Pons (tissue), 1 donor: ENCODE measurements around the gene CD8A.
"Not testable (repeated sequence)": the region's sequence is repeated elsewhere in the genome, so short reads cannot be mapped to it uniquely, and the experiment has no call there.

Experiments used
- DNase-seq: peaks from one replicate; pipeline ENCODE4 v3.0.0-alpha.2; 2016; ENCODE audit warnings: low spot score

Gene CD8A

GRCh38 chr2:86776532-86776931, 14.2 kb downstream of the CD8A start:
- no peak for DNase-seq

- no peak for DNase-seq
These were observed 15.4 kb downstream of the CD8A start for GRCh38 chr2:86775338-86775737.

GRCh38 chr2:86774862-86775261, 15.9 kb downstream of the CD8A start:
- no peak for DNase-seq

GRCh38 chr2:86772611-86773010, 18.1 kb downstream of the CD8A start:
- no peak for DNase-seq

GRCh38 chr2:86770816-86771301, 19.9 kb downstream of the CD8A start:
- DNase-seq: no peak

- no peak for DNase-seq
These were observed 20.9 kb downstream of the CD8A start for GRCh38 chr2:86769838-86770237.

- DNase-seq: no peak
These were observed 22.3 kb downstream of the CD8A start for GRCh38 chr2:86768189-86768949.

- no peak for DNase-seq
These were observed 25.4 kb downstream of the CD8A start for GRCh38 chr2:86765310-86765695.

GRCh38 chr2:86764661-86765309, 25.9 kb downstream of the CD8A start:
- DNase-seq: peak; percentile 54

GRCh38 chr2:86760371-86760770, 30.3 kb downstream of the CD8A start:
- DNase-seq: no peak

GRCh38 chr2:86758405-86758804, 32.3 kb downstream of the CD8A start:
- DNase-seq: no peak

GRCh38 chr2:86753606-86754005, 37.1 kb downstream of the CD8A start:
- peak; percentile 87 for DNase-seq

GRCh38 chr2:86752934-86753333, 37.8 kb downstream of the CD8A start:
- DNase-seq: no peak

GRCh38 chr2:86751778-86752177, 38.9 kb downstream of the CD8A start:
- no peak for DNase-seq

GRCh38 chr2:86750240-86750839, 40.4 kb downstream of the CD8A start:
- DNase-seq: no peak

GRCh38 chr2:86747711-86748639, 42.7 kb downstream of the CD8A start:
- peak; percentile 86 for DNase-seq

GRCh38 chr2:86746939-86747338, 43.8 kb downstream of the CD8A start:
- no peak for DNase-seq

- DNase-seq: no peak
These were observed 46.6 kb downstream of the CD8A start for GRCh38 chr2:86744152-86744551.

GRCh38 chr2:86741889-86742498, 48.7 kb downstream of the CD8A start:
- DNase-seq: not testable (repeated sequence)

- not testable (repeated sequence) for DNase-seq
These were observed 50.8 kb downstream of the CD8A start for GRCh38 chr2:86739889-86740288.

- not testable (repeated sequence) for DNase-seq
These were observed 51.2 kb downstream of the CD8A start for GRCh38 chr2:86739485-86739884.

GRCh38 chr2:86734896-86735295, 55.8 kb downstream of the CD8A start:
- not testable (repeated sequence) for DNase-seq
